HG03039 (cell line): Measurements from ENCODE around the gene MYMX.
"Not testable (repeated sequence)": the region's sequence is repeated elsewhere in the genome, so short reads cannot be mapped to it uniquely, and the experiment has no call there.

Experiments
- ATAC-seq: cut with Tn5 transposase; IDR thresholded peaks from one replicate; pipeline ENCODE4 v1.9.1; 2021; ENCODE audit warnings: mild to moderate bottlenecking, moderate library complexity; ENCODE audit not compliant: unreplicated experiment

MYMX gene

DNA sequence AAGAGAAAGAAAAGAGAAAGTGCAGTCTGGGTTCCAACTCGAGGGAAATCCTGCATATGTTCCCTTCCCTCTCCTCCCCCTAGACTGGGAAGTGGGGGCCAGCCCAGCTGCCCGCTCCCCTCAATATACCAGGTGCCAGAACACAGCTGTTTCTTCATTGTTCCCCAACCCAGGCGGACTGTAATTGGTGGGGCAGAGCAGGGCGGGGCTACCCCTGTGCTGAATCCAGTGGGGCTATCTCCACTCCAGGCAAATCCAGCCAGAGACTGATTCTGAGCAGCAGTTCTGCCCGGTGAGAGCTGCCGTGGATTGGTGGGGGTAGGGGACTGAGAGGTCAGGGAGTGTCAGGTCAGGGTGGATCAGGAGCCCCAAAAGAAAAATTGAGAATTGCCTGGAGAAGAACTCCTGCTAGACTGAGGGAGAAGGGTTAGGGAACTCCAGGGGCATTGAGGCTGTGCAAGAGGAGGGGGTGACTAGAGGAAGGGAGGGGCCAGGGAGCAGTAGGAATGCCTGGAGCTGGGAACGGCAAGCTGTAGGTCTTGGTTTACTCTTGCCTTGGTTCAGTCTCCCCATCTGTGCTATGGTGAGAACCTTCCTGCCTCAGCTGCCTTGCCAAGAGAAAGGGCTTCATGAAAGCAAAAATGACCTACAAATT, at the start of gene MYMX:
Gene MYMX (plus strand): TSS at position 250 of the 655 bp plus-strand sequence. CDS start 546 bp downstream, outside the sequence.
- no peak for ATAC-seq

GRCh38 chr6:44167567-44167966, 49.2 kb upstream of the MYMX start:
- no peak for ATAC-seq

DNA sequence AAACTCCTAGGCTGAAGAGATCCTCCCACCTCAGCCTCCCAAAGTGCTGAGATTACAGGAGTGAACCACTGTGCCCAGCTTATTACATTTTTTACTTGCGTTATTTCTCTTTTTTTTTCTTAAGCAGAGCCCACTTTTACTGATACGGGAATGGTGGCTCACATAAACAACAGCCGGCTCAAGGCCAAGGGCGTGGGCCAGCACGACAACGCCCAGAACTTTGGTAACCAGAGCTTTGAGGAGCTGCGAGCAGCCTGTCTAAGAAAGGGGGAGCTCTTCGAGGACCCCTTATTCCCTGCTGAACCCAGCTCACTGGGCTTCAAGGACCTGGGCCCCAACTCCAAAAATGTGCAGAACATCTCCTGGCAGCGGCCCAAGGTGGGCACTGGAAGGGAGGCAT, 47.6 kb upstream of the MYMX start:
- no peak for ATAC-seq

DNA sequence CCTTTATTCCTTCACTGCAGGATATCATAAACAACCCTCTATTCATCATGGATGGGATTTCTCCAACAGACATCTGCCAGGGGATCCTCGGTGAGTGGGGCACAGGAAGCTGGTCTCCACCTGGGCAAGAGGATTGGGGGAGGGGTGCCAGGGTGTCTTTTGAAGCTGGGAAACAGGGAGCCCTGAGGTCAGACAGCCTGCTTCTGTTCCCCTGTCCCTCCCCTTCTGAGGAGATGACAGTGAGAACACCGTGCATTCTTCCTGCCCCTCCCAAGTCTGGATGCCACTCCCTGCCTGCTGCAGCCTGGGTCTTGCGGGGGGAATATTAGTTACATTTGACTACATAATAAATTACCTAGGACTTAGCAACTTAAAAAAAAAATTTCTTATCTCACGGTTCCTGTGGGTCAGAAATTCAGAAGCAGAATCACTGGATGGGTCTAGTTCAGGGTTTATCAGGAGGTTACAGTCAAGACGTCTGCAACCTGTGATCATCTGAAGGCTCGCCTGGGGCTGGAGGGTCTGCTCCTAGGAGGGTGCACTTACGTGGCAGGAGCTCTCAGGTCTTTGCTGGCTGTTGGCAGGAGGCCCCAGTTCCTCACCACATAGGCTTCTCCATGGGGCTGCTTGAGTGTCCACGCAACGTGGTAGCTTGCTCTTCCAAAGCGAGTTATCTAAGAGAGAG, 46.7 kb upstream of the MYMX start:
- ATAC-seq = no peak

- ATAC-seq = no peak
Measured at GRCh38 chr6:44171899-44172546, 44.7 kb upstream of the MYMX start.

- ATAC-seq = peak; percentile 57
Measured at GRCh38 chr6:44172731-44173500, 43.8 kb upstream of the MYMX start.

GRCh38 chr6:44176130-44176761, 40.5 kb upstream of the MYMX start:
- ATAC-seq = no peak

DNA sequence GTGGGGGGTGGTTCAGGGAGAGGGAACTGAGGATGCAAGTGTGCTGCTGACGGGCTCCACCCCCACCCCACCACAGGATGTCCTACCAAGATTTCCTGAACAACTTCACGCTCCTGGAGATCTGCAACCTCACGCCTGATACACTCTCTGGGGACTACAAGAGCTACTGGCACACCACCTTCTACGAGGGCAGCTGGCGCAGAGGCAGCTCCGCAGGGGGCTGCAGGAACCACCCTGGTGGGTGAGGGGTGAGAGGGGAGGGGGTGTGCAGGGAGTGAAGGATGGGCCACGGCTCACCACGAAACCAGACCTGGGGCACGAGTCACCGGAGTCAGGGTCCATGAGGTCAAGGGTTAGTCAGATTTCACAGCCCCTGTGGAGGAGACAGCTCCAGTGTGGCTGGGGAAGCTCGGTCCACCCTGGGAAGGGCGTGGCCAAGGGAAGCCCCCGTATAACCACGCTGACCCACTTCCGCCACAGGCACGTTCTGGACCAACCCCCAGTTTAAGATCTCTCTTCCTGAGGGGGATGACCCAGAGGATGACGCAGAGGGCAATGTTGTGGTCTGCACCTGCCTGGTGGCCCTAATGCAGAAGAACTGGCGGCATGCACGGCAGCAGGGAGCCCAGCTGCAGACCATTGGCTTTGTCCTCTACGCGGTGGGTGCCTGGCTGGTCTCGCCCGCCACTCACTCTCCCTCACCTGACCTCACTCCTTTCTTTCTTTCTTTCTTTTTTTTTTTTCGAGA, 39.8 kb upstream of the MYMX start:
- ATAC-seq = no peak

- no peak for ATAC-seq
Measured at GRCh38 chr6:44177691-44178423, 38.9 kb upstream of the MYMX start.

GRCh38 chr6:44178424-44179071, 38.2 kb upstream of the MYMX start:
- ATAC-seq = no peak

DNA sequence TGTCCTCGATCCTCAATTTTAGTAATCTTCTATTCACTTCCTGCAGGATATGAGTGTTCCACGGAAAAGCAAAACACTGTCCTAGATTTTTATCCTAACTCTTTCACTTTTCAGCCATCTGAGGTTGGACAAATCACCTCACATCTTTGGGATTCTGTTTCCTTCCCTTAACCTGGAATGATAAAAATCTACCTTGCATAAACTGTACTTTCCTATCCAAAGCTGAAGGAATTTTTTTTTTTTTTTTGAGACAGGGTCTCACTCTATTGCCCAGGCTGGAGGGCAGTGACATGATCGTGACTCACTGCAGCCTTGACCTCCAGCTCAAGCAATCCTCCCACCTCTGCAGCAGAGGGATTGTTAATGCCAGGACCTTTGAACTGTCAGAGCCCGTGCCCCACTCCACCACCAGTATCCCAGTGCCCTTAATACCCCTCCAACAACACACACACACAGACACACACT, 37.6 kb upstream of the MYMX start:
- no peak for ATAC-seq

- ATAC-seq = no peak
Measured at GRCh38 chr6:44179648-44180047, 37.1 kb upstream of the MYMX start.

GRCh38 chr6:44180406-44180805, 36.3 kb upstream of the MYMX start:
- no peak for ATAC-seq

GRCh38 chr6:44180886-44181285, 35.8 kb upstream of the MYMX start:
- no peak for ATAC-seq

DNA sequence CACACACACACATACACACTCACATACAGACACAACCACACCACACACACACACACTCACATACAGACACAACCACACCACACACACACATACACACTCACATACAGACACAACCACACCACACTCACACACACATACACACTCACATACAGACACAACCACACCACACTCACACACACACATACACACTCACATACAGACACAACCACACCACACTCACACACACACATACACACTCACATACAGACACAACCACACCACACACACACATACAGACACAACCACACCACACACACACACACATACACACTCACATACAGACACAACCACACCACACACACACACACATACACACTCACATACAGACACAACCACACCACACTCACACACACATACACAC, 34.9 kb upstream of the MYMX start:
- ATAC-seq = not testable (repeated sequence)

- no peak for ATAC-seq
Measured at GRCh38 chr6:44182911-44183390, 33.8 kb upstream of the MYMX start.

DNA sequence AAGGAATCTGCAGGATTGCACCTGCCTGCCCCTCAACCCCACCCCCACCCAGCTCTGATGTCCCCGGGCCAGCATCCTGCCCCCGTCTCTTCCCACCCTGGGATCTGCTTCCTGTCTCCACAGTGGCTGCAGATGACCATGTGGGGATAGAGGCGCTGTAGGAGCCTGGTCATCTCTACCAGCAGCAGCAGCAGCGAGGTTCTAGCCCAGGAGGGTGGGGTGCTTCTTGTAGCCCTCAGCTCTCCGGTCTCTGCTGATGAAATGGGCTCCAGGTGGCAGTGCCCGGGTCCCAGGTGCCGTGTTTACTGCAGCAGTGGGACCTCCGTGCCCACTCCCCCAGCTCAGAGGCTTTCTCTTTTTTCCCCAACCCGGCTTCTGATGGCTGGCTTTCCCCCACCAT, 32.9 kb upstream of the MYMX start:
- no peak for ATAC-seq

DNA sequence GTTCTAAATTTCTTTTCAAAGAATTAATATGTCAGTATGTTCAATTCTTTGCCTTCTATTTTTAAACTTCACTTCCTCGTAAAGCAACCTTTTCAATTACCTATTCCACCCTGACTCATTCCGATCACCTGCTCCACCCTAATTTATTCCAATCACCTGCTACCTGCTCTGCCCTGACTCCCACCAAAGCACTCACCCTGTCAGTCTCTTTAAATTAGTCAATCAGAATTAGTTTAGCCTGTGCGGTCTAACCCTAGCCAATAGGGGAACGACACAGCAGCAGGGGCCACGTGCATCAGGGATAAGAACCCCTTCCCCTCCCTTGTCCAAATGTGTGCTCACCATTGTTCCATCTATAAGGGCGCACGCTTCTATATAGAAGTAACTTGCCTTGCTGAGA, 31.4 kb upstream of the MYMX start:
- ATAC-seq = not testable (repeated sequence)
